ENCODE data around the gene MNS1.
"Not testable (repeated sequence)": the region's sequence is repeated elsewhere in the genome, so short reads cannot be mapped to it uniquely, and the experiment has no call there.

MNS1 gene

GRCh38 chr15:56442354-56442753 lies 22.6 kb downstream of the MNS1 start:
- DNase-seq, result no peak

- DNase-seq, result no peak
Measured at GRCh38 chr15:56440214-56440770, 24.6 kb downstream of the MNS1 start.

GRCh38 chr15:56432304-56432703 lies 32.6 kb downstream of the MNS1 start:
- no peak for DNase-seq

- no peak for DNase-seq
Measured at GRCh38 chr15:56428821-56429458, 36.0 kb downstream of the MNS1 start.

- DNase-seq, result no peak
Measured at GRCh38 chr15:56425976-56426375, 39.0 kb downstream of the MNS1 start.

- no peak for DNase-seq
Measured at GRCh38 chr15:56425276-56425675, 39.7 kb downstream of the MNS1 start.

GRCh38 chr15:56413114-56413733 lies 51.7 kb downstream of the MNS1 start:
- not testable (repeated sequence) for DNase-seq

- no peak for DNase-seq
Measured at GRCh38 chr15:56411122-56411749, 53.7 kb downstream of the MNS1 start.

DNA sequence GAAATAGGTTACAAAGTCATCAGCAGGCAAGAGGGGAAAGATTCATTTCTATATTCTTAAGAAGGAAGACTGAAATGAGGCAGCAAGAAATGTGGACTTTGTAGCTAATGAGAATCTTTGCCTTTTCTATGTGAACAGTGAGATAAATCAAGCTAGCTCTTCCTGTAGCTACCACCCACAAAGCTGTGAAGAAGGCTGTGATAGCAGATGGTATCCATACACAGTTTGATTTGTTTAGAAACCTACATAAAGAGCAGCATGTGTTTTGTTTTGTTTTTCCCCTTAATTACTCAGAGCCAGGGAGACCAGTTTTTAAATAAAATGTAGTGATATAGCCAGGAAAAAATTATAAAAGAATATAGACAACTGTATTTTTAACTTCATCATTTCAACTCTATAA lies 54.2 kb downstream of the MNS1 start:
- no peak for DNase-seq

GRCh38 chr15:56399209-56399608 lies 65.7 kb downstream of the MNS1 start:
- DNase-seq, result not testable (repeated sequence)

DNA sequence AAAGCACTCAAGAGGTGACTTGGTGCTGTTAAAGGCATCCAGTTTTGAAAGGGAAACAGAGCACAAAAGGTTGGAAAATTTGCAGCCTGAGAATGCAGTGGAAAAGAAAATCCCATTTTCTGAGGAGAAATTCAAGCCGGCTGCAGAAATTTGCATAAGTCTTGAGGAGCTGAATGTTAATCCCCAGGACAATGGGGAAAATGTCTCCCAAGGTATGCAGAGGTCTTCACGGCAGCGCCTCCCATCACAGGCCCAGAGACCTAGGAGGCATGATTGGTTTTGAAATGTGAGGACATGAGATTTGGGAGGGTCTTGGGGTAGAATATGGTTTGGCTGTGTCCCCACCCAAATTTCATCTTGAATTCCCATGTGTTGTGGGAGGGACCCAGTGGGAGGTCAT lies 67.6 kb downstream of the MNS1 start:
- DNase-seq, result not testable (repeated sequence)

GRCh38 chr15:56394909-56395308 lies 70.0 kb downstream of the MNS1 start:
- no peak for DNase-seq

DNA sequence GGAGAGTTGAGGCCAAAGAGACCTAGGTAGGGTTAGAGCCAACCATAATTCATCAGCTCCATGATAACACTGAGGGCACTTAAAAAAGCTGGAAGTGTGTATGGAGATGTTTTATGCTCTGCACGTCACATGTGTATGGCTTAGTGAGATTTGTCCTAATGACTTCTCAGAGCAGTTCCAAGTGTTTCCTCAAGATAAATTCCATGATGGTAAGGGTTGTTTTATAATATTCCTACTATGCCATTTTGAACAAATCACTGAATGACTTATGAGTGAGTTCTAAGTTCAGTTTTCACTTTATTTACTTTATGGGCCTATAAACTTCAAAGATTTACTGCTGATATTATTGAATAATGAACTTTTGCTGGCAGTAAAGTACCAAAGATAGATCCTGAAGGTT lies 71.7 kb downstream of the MNS1 start:
- no peak for DNase-seq

DNA sequence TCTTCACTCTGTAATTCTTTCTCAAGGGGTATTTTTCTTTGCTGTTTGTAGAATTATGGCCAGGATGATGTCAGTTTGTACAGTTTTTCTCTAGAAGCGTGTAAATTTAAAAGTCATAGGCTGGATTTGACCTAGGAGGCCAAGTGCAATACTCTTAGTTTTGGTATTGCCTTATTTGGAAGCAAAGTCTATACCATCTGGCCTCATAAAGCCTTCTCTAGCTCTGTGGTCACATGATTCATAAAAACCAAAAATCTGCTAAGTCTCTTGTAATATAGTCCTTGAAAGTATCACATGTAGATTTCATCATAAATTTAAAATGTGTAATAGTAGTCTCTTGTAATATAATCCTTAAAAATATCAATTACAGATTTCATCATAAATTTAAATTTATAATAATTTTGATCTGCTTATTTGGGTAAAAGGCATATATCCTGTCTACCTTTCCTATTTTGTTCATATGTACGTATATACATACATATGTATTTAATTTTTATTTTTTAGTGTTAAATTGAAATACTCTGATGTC lies 74.1 kb downstream of the MNS1 start:
- no peak for DNase-seq

DNA sequence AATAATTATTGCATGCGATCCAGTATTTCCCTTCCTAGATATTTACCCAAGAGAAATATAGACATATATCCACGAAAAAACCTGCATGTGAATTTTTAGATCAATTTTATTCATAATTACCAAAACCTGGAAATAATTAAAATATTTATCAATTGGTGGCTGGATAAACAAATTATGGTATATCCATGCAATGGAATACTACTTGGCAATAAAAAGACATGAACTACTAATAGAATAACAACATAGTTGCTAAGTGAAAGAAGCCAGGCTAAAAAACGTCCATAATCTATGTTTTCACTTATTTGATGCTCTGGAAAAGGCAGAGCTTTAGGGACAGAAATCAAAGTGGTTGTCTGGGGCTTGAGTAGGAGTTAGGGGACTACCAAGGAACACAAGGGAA lies 79.0 kb downstream of the MNS1 start:
- DNase-seq, result no peak

- no peak for DNase-seq
Measured at GRCh38 chr15:56383010-56383409, 81.9 kb downstream of the MNS1 start.
